H1 (cell line): Measurements from ENCODE around the gene KIF1B. TPM values are rescaled to one million over a fixed set of nuclear protein-coding genes. Genes with fewer than 3 reads are reported as not detected.

Experiments
- CTCF ChIA-PET: fragments of 300-600 bp; sonication (Branson Sonifier 250); formaldehyde crosslinking; loops from one replicate; lab custom pipeline; 2021; ENCODE audit not compliant: partially characterized antibody; lab: Charles Lee
- POLR2A ChIA-PET: fragments of 300-600 bp; sonication (Branson Sonifier 250); formaldehyde crosslinking; loops from one replicate; lab custom pipeline; 2021; ENCODE audit warnings: inconsistent platforms; ENCODE audit not compliant: partially characterized antibody; lab: Charles Lee
- DNase-seq, 2 experiments: peaks; one replicate each; pipeline versions ENCODE4 v3.0.0 to v3.0.0-alpha.2; 2010 to 2022; ENCODE audit warnings: low spot score in 2 of 2, low read depth in 1 of 2, mixed read lengths in 1 of 2
- FAIRE-seq: peaks from 2 replicates; lab custom pipeline; 2011; peaks lifted over from hg19 to GRCh38; lab: Jason Lieb, UNC
- H2AFZ ChIP-seq: 2 replicates; pipeline ENCODE4 v1.8.1; 2012; ENCODE audit warnings: low read length, inconsistent platforms
- H2AK5ac ChIP-seq: 2 replicates; pipeline ENCODE4 v1.6.1; 2013; ENCODE audit warnings: low read depth, low read length
- H2BK120ac ChIP-seq: replicated peaks from 2 replicates; pipeline ENCODE3; 2013; ENCODE audit warnings: low read depth, low read length, inconsistent platforms
- H2BK12ac ChIP-seq: 2 replicates; pipeline ENCODE4 v1.6.1; 2013; ENCODE audit warnings: low read depth, low read length
- H2BK15ac ChIP-seq: 2 replicates; pipeline ENCODE4 v1.6.1; 2013; ENCODE audit warnings: low read length
- H2BK20ac ChIP-seq: 2 replicates; pipeline ENCODE4 v1.6.1; 2013; ENCODE audit warnings: low read length
- H2BK5ac ChIP-seq: 2 replicates; pipeline ENCODE4 v1.6.1; 2013; ENCODE audit warnings: low read depth, low read length
- H3K14ac ChIP-seq: 2 replicates; pipeline ENCODE4 v1.6.1; 2013; ENCODE audit warnings: inconsistent platforms; ENCODE audit not compliant: insufficient read length
- H3K18ac ChIP-seq: 2 replicates; pipeline ENCODE4 v1.6.1; 2013; ENCODE audit warnings: low read length; ENCODE audit errors: extremely low read depth
- H3K23ac ChIP-seq: 2 replicates; pipeline ENCODE4 v1.6.1; 2013; ENCODE audit warnings: inconsistent platforms; ENCODE audit not compliant: insufficient read length
- H3K23me2 ChIP-seq: 2 replicates; pipeline ENCODE4 v1.6.1; 2013; ENCODE audit warnings: low read depth, low read length
- H3K27ac ChIP-seq: 2 replicates; pipeline ENCODE4 v1.6.1; 2011; ENCODE audit warnings: low read depth, low read length, inconsistent platforms
- H3K27me3 ChIP-seq, 4 experiments: replicated peaks in 1 of 4; 1 replicate in 1 of 4; 2 replicates in 3 of 4; pipeline versions ENCODE4 v1.6.1 to v1.8.1; 2011 to 2013; ENCODE audit warnings: low read length in 3 of 4, mild to moderate bottlenecking in 3 of 4, inconsistent platforms in 2 of 4, mixed read lengths in 2 of 4, moderate library complexity in 1 of 4; ENCODE audit not compliant: control insufficient read depth in 3 of 4, insufficient read depth in 3 of 4; ENCODE audit errors: extremely low read depth in 1 of 4
- H3K36me3 ChIP-seq, 4 experiments: 2 replicates each; pipeline versions ENCODE4 v1.6.1 to v1.8.1; 2011 to 2013; ENCODE audit warnings: mild to moderate bottlenecking in 4 of 4, low read length in 3 of 4, moderate library complexity in 2 of 4, control low read depth in 1 of 4, inconsistent platforms in 1 of 4; ENCODE audit not compliant: insufficient read depth in 4 of 4, control insufficient read depth in 2 of 4
- H3K4ac ChIP-seq: replicated peaks from 2 replicates; pipeline ENCODE3; 2013; ENCODE audit warnings: low read length, low read depth, mixed read lengths, inconsistent platforms; ENCODE audit not compliant: insufficient read length
- H3K4me1 ChIP-seq, 4 experiments: replicated peaks in 1 of 4; 1 replicate in 1 of 4; 2 replicates in 3 of 4; pipeline versions ENCODE4 v1.6.1 to v1.8.1; 2011 to 2013; ENCODE audit warnings: low read length in 3 of 4, inconsistent platforms in 2 of 4, mixed read lengths in 1 of 4; ENCODE audit not compliant: insufficient read depth in 4 of 4, control insufficient read depth in 3 of 4
- H3K4me2 ChIP-seq, 2 experiments: 2 replicates each; pipeline versions ENCODE4 v1.6.1 to v1.8.1; 2011 to 2013; ENCODE audit warnings: low read depth in 2 of 2, low read length in 2 of 2, control low read depth in 1 of 2, inconsistent platforms in 1 of 2, mild to moderate bottlenecking in 1 of 2; ENCODE audit not compliant: insufficient read depth in 1 of 2
- H3K4me3 ChIP-seq, 4 experiments: fragments of 200-600, 300-600 bp in 1 of 4; sonication (generic), shearing (Covaris generic), sonication (Bioruptor Twin) in 1 of 4; 2 replicates each; pipeline versions ENCODE4 v1.5.1 to v1.8.1; 2011 to 2016; ENCODE audit warnings: low read length in 4 of 4, low read depth in 3 of 4, control low read depth in 2 of 4, inconsistent platforms in 2 of 4, mild to moderate bottlenecking in 2 of 4, mixed read lengths in 1 of 4, moderate library complexity in 1 of 4; ENCODE audit not compliant: insufficient read depth in 2 of 4; ENCODE audit errors: extremely low read depth in 1 of 4
- H3K56ac ChIP-seq: replicated peaks from 2 replicates; pipeline ENCODE3; 2013; ENCODE audit warnings: low read depth, mild to moderate bottlenecking, mixed read lengths, low read length, inconsistent platforms; ENCODE audit not compliant: insufficient read length
- H3K79me1 ChIP-seq: 2 replicates; pipeline ENCODE4 v1.6.1; 2013; ENCODE audit warnings: low read depth, low read length, control low read depth
- H3K79me2 ChIP-seq, 2 experiments: 2 replicates each; pipeline versions ENCODE4 v1.6.1 to v1.8.1; 2012 to 2013; ENCODE audit warnings: low read length in 2 of 2, mild to moderate bottlenecking in 2 of 2, inconsistent platforms in 1 of 2; ENCODE audit not compliant: insufficient read depth in 2 of 2, control insufficient read depth in 1 of 2
- H3K9ac ChIP-seq, 4 experiments: replicated peaks in 1 of 4; 1 replicate in 1 of 4; 2 replicates in 3 of 4; pipeline versions ENCODE4 v1.6.1 to v1.8.1; 2011 to 2013; ENCODE audit warnings: low read depth in 3 of 4, low read length in 3 of 4, control low read depth in 2 of 4, mild to moderate bottlenecking in 2 of 4, moderate library complexity in 2 of 4, inconsistent platforms in 1 of 4; ENCODE audit errors: extremely low read depth in 1 of 4
- H3K9me3 ChIP-seq, 2 experiments: 2 replicates each; pipeline versions ENCODE4 v1.6.1 to v1.8.1; 2012 to 2013; ENCODE audit warnings: mild to moderate bottlenecking in 2 of 2, moderate library complexity in 2 of 2, control low read depth in 1 of 2, inconsistent platforms in 1 of 2, low read depth in 1 of 2, low read length in 1 of 2, mixed read lengths in 1 of 2; ENCODE audit not compliant: insufficient read depth in 2 of 2
- H4K20me1 ChIP-seq, 2 experiments: replicated peaks in 1 of 2; 2 replicates each; pipeline versions ENCODE3 to v1.8.1; 2011 to 2013; ENCODE audit warnings: inconsistent platforms in 2 of 2, low read length in 2 of 2, mild to moderate bottlenecking in 1 of 2; ENCODE audit not compliant: insufficient read depth in 2 of 2, control insufficient read depth in 1 of 2
- H4K5ac ChIP-seq: 2 replicates; pipeline ENCODE4 v1.6.1; 2013; ENCODE audit warnings: low read length, low read depth, mixed read lengths, inconsistent platforms; ENCODE audit not compliant: insufficient read length
- H4K8ac ChIP-seq: 2 replicates; pipeline ENCODE4 v1.8.0; 2013; ENCODE audit warnings: mild to moderate bottlenecking, moderate library complexity, low read length, inconsistent platforms; ENCODE audit not compliant: insufficient read depth; ENCODE audit errors: extremely low read depth
- H4K91ac ChIP-seq: replicated peaks from 2 replicates; pipeline ENCODE3; 2013; ENCODE audit warnings: low read length, mixed read lengths, inconsistent platforms; ENCODE audit not compliant: insufficient read length
- CTCF ChIP-seq, 3 experiments: IDR thresholded peaks; 1 replicate in 2 of 3; 2 replicates in 1 of 3; pipeline versions ENCODE4 v1.5.1 to v1.6.1; 2011; ENCODE audit warnings: low read length in 3 of 3, mild to moderate bottlenecking in 3 of 3, inconsistent platforms in 2 of 3, low read depth in 1 of 3, moderate library complexity in 1 of 3; ENCODE audit not compliant: insufficient read depth in 1 of 3; ENCODE audit errors: control extremely low read depth in 1 of 3
- EZH2 ChIP-seq: fragments of 200-600 bp; sonication (generic); IDR thresholded peaks from 2 replicates; pipeline ENCODE4 v1.7.1; 2012; ENCODE audit warnings: low read depth, mild to moderate bottlenecking, moderate library complexity, low read length, inconsistent platforms; ENCODE audit not compliant: severe bottlenecking
- HDAC6 ChIP-seq: IDR thresholded peaks from one replicate; pipeline ENCODE4 v1.7.1; 2012; ENCODE audit warnings: low read depth, mild to moderate bottlenecking, inconsistent platforms, low read length, moderate library complexity
- RFX5 ChIP-seq: IDR thresholded peaks from 2 replicates; pipeline ENCODE4 v1.6.1; 2011; ENCODE audit warnings: low read depth, low read length, improper control_type of control experiment, borderline replicate concordance
- SP2 ChIP-seq: IDR thresholded peaks from 2 replicates; pipeline ENCODE4 v1.6.1; 2012; ENCODE audit warnings: mild to moderate bottlenecking, low read length, inconsistent platforms
- TBP ChIP-seq: IDR thresholded peaks from 2 replicates; pipeline ENCODE4 v1.6.1; 2011; ENCODE audit warnings: low read depth, low read length, improper control_type of control experiment
- TCF12 ChIP-seq: IDR thresholded peaks from 2 replicates; pipeline ENCODE4 v1.6.1; 2011; ENCODE audit warnings: low read depth, mild to moderate bottlenecking, low read length
- ZNF274 ChIP-seq: IDR thresholded peaks from 2 replicates; pipeline ENCODE4 v1.7.0; 2012; ENCODE audit warnings: low read length, borderline replicate concordance; ENCODE audit errors: extremely low read depth
- WGBS, 2 experiments: shearing (Covaris generic) in 1 of 2; methylation state at CpG; one replicate each; pipeline versions ENCODE4 v1.1.6 to v1.1.7; 2013 to 2015; ENCODE audit warnings: low lambda C conversion rate in 2 of 2, mixed read lengths in 2 of 2, inconsistent platforms in 1 of 2, low coverage in 1 of 2, missing lambda C conversion rate in 1 of 2; ENCODE audit not compliant: insufficient replicate concordance in 2 of 2, insufficient coverage in 1 of 2, insufficient read length in 1 of 2; ENCODE audit errors: extremely low coverage in 1 of 2, missing lambda C conversion rate in 1 of 2; 5-methylcytosine and 5-hydroxymethylcytosine counted together
- polyA plus RNA-seq, 7 experiments: library from polyadenylated mRNA; depleted of rRNA in 3 of 7; stranded (reverse) in 5 of 7; unstranded in 2 of 7; fragments of >200 nt in 5 of 7; fragments of 200-250 nt in 2 of 7; gene quantifications; 1 replicate in 5 of 7; 2 replicates in 1 of 7; 4 replicates in 1 of 7; pipeline versions ENCODE4 v1.2.1 to v1.2.3, GENCODE V29; 2011 to 2013; ENCODE audit warnings: missing spikeins in 2 of 7, mixed read lengths in 2 of 7
- total RNA-seq: library from RNA; stranded (reverse); fragmentation: NEBNext Ultra II Directional; extraction: Animal tissue kit (Norgen Biotek cat#: 25700); gene quantifications from 2 replicates; pipeline ENCODE4 v1.2.1, GENCODE V29; 2021

The KIF1B gene
- total and polyA plus RNA-seq, 2 of the 8 experiments (the other 6 are each of a cell fraction or from before 2014, with no cell fraction given), result 39.1 to 74.2 TPM

- H3K36me3 ChIP-seq, result peaks cover 0 to 19% (median 12%) of the 10 kb centered on the region in 4 experiments; a peak in 5 of 8 replicates
- 0 out of 4 replicates have a peak overlapping the region, but pooled peaks of 1 of the 2 experiments have one; percentile 32 for H3K4me2 ChIP-seq
- no peaks in the 10 kb centered on the region for H3K79me2 ChIP-seq
- no peak overlapping the region for H4K5ac ChIP-seq
- H2BK15ac ChIP-seq, result no peak overlapping the region
- H3K27ac ChIP-seq, result no peak overlapping the region
- H3K56ac ChIP-seq, result no peak overlapping the region
- no peaks in the 10 kb centered on the region for H3K79me1 ChIP-seq
- WGBS, 2 experiments, result 49% methylated on average over 4 of the region's 4 CpGs; no CpG with 5 or more reads in 1 of the 2 experiments
- POLR2A ChIA-PET, result no interaction called here
- no peak overlapping the region for H2BK120ac ChIP-seq
- no peak overlapping the region for H2AFZ ChIP-seq
- H3K23me2 ChIP-seq, result no peaks in the 10 kb centered on the region
- no peak overlapping the region for H3K23ac ChIP-seq
- H3K9me3 ChIP-seq, result no peaks in the 10 kb centered on the region
- H3K4ac ChIP-seq, result no peak overlapping the region
- H3K4me1 ChIP-seq, result peaks cover 0 to 6% (median 4%) of the 10 kb centered on the region in 4 experiments; a peak in 5 of 7 replicates
- DNase-seq (no peak), FAIRE-seq (no peak)
- H3K9ac ChIP-seq, result no peak overlapping the region
- TF ChIP-seq HDAC6 (no peak), TCF12 (no peak), RFX5 (no peak), ZNF274 (no peak), SP2 (no peak), CTCF (IDR thresholded peaks at IDR 0.05; ENCODE audit: control extremely low read depth in 1 of 3, insufficient read depth in 1 of 3, low read depth in 1 of 3, low read length in 3 of 3) (no peak), EZH2 (no peak), TBP (peak; percentile 33; the same call in 1 of the 2 replicates)
- CTCF ChIA-PET, result no interaction called here
- H3K4me3 ChIP-seq, result peak overlapping the region in 1 of 4 experiments; percentile 14; a peak in 1 of 8 replicates
- no peaks in the 10 kb centered on the region for H4K20me1 ChIP-seq
- no peak overlapping the region for H4K8ac ChIP-seq
- H2BK20ac ChIP-seq, result no peak overlapping the region
- no peak overlapping the region for H3K14ac ChIP-seq
- no peak overlapping the region for H2BK5ac ChIP-seq
- H3K18ac ChIP-seq, result no peak overlapping the region
- no peaks in the 10 kb centered on the region for H3K27me3 ChIP-seq
- no peak overlapping the region for H2BK12ac ChIP-seq
- H2AK5ac ChIP-seq, result no peak overlapping the region
- no peak overlapping the region for H4K91ac ChIP-seq
These were observed 142.9 kb downstream of the KIF1B start for GRCh38 chr1:10353282-10353681.
